Activated naive CD4-positive, alpha-beta T cell treated with anti-CD3 and anti-CD28 coated beads for 36 hours (primary cell): ENCODE results near the gene KRT77. TPM values are rescaled to one million over a fixed set of nuclear protein-coding genes. Genes with fewer than 3 reads are reported as not detected.
"Not testable (repeated sequence)": the region's sequence is repeated elsewhere in the genome, so short reads cannot be mapped to it uniquely, and the experiment has no call there.

Experiments
- CTCF ChIA-PET: fragments of 350-600 bp; sonication (Branson Sonifier 250); formaldehyde crosslinking; loops from one replicate; lab custom pipeline; 2021; ENCODE audit warnings: antibody characterized with exemption; lab: Charles Lee
- DNase-seq: peaks from one replicate; pipeline ENCODE4 v3.0.0-alpha.2; 2020
- H3K27ac Mint-ChIP-seq: one replicate; pipeline ENCODE4 v1.8.0; 2021; ENCODE audit warnings: mild to moderate bottlenecking, mixed read lengths
- H3K27me3 Mint-ChIP-seq: one replicate; pipeline ENCODE4 v1.8.0; 2021; ENCODE audit warnings: low read depth, mixed read lengths
- H3K36me3 Mint-ChIP-seq: one replicate; pipeline ENCODE4 v1.8.0; 2021; ENCODE audit warnings: low read depth, mixed read lengths
- H3K4me1 Mint-ChIP-seq: one replicate; pipeline ENCODE4 v1.8.0; 2021; ENCODE audit warnings: low read depth, mixed read lengths
- H3K4me3 Mint-ChIP-seq: one replicate; pipeline ENCODE4 v1.8.0; 2021; ENCODE audit warnings: mild to moderate bottlenecking, moderate library complexity, mixed read lengths
- H3K9me3 Mint-ChIP-seq: one replicate; pipeline ENCODE4 v1.8.0; 2021; ENCODE audit warnings: mixed read lengths
- intact Hi-C: fragments of 100-400 bp; cut with micrococcal nuclease; formaldehyde crosslinking; loops from one replicate; pipeline ENCODE4 v1.15.1; 2023
- total RNA-seq, 2 experiments: library from RNA; stranded (reverse); gene quantifications; one replicate each; pipeline ENCODE4 v1.2.3, GENCODE V29; 2021

KRT77 gene
- total RNA-seq, 2 experiments from 2014 or later: not detected

DNA sequence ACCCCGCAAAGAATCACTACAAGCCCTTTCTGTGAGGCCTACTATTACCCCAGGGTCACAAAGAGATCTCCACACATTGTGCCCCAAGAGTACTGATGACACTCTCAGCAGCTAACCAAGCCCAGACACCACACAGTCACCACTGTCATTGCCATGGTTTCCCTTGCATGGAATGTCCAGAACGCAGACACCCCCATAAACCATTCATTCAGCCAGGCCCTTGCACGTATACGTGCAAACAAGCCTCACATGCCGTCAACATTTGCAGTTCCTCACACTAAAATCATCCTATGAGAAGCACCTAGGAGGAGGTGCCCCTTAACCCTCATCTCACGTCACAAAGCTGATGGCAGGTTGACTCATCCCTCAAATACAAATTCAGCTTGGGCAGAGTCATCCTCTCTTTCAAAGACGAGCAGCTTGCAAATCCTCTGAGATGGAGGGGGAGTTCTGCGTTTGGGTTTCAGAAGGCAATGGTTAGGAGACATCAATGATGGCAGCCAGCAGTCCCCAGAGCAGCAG lies 17.1 kb upstream of the KRT77 start:
- no peaks in the 10 kb centered on the region for H3K27me3 Mint-ChIP-seq
- CTCF ChIA-PET: no interaction called here
- H3K4me3 Mint-ChIP-seq: no peak overlapping the region
- no peaks in the 10 kb centered on the region for H3K4me1 Mint-ChIP-seq
- H3K9me3 Mint-ChIP-seq: no peaks in the 10 kb centered on the region
- DNase-seq: no peak
- no peaks in the 10 kb centered on the region for H3K36me3 Mint-ChIP-seq
- no peak overlapping the region for H3K27ac Mint-ChIP-seq
- intact Hi-C loops: no loop called here

DNA sequence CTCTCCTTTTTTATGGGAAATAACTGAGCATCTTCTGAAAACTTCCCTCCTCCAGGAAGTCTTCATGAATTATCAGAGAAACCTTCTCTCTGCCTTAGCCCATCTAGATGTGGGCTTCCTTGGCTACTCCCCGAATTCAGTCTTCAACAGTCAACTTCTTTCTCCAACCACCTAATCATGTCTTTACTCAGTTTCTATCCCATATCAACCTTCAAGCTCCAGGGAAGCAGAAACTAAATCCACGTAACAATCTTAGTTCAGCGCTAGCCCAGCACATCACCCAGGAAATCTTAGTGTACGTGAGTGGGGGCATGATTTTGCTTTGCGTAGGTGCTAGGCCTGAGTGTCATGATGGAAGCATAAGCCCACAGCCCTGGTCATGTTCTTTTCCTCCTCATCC lies 12.7 kb upstream of the KRT77 start:
- Mint-ChIP-seq H3K4me3 (no peak overlapping the region), H3K27ac (no peak overlapping the region), H3K36me3 (no peaks in the 10 kb centered on the region), H3K27me3 (peaks cover 6% of the 10 kb centered on the region), H3K9me3 (no peaks in the 10 kb centered on the region), H3K4me1 (peaks cover 12% of the 10 kb centered on the region)
- CTCF ChIA-PET: no interaction called here
- intact Hi-C loops: no loop called here
- no peak for DNase-seq

DNA sequence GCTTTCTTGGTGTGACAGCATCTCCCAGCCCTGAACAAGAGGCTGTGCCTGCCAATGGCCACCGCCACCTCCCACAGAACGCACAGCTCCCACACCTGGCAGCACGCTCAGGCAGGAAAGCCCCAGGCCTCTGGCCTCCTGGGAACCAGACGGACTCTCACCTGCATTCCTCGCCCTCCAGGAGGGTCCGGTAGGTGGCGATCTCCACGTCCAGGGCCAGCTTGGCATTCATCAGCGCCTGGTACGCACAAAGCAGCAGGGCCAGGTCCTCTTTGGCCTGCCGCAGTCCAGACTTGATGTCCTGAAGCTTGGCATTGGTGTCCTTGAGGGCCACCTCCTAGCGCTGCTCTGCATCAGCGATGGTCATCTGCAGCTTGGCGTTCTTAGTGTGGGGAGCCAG lies 12.1 kb upstream of the KRT77 start:
- no peak overlapping the region for H3K27ac Mint-ChIP-seq
- CTCF ChIA-PET: interaction anchor here (0.8 kb wide), 1 partner anchor 164 kb away, joined by 4 read pairs; no protein-coding TSS in a partner anchor

DNA sequence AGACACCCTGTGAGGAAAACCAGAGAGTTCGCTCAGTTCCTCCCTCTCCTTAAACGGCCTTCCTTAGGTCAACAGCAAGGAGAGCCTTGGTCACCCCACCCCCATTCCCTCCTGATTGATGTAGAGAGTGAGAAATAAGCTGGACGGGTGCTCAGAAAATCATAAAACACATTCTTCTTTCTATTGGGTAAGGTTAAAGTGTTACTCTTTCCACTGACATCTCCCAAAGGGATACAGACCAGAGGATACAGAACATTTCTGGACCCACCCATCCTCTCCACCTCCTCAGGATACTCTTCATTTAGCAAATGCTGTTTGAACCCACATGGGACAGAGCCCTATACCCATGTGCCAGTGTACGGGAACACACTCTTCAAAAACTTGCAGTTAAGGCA lies 11.6 kb upstream of the KRT77 start:
- Mint-ChIP-seq H3K4me1 (peaks cover 12% of the 10 kb centered on the region), H3K27ac (no peak overlapping the region), H3K36me3 (no peaks in the 10 kb centered on the region), H3K4me3 (peak overlapping the region; percentile 41), H3K9me3 (no peaks in the 10 kb centered on the region), H3K27me3 (peaks cover 6% of the 10 kb centered on the region)
- CTCF ChIA-PET: interaction anchor here (0.8 to 1.3 kb wide), 2 partner anchors 156 to 165 kb away, joined by 3 to 4 read pairs; no protein-coding TSS in a partner anchor
- intact Hi-C loops: no loop called here
- no peak for DNase-seq

More for the DNA sequence above, 12.1 kb upstream of the KRT77 start:
- no peak overlapping the region for H3K4me3 Mint-ChIP-seq
- no peak for DNase-seq
- intact Hi-C loops: no loop called here
- no peaks in the 10 kb centered on the region for H3K36me3 Mint-ChIP-seq
- H3K27me3 Mint-ChIP-seq: peaks cover 6% of the 10 kb centered on the region
- no peaks in the 10 kb centered on the region for H3K9me3 Mint-ChIP-seq
- H3K4me1 Mint-ChIP-seq: peaks cover 12% of the 10 kb centered on the region

DNA sequence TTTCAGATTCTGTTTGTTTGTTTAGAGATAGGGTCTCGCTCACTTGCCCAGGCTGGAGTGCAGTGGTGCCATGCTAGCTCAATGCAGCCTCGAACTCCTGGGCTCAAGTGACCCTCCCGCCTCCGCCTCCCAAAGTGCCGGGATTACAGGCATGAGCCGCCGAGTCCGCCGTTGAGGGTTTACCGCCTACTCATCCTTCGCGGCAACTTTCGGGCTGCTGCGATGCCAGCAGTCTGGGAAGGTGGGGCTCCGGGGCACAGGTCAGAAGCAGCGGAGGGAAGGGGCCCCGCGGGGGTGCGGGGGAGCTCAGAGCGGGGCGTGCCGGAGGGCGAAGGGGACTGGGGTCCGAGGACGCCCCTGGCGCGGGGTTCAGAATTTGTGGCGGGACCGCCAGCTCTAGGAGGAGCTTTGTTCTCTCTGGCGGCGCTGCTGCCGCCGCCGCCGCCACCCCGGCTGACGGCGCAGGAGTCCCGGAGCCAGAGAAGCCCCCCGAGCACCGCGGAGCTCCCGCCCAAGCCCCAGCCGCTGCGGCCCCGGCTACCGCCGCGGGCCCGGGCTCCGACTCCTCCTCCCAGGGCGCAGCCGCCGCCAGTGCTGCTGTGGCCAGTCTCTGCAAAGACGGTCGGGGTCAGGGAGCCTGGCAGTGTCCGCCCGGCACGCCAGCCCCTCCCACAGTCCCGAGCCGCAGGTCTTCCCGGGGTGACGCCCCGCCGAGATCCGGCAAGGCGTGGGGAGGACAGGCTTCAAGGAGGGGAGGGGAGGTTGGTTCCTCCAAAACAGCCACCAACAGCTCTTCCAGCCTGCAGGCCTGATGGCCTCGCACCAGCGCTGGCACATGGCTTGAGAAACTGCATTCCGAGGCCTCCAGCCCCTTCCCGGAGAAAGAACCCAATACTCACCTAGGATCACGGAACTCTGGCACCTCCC lies 10.9 kb upstream of the KRT77 start:
- DNase-seq: peak; percentile 46
- intact Hi-C loops: no loop called here
- Mint-ChIP-seq H3K36me3 (no peaks in the 10 kb centered on the region), H3K27me3 (peaks cover 6% of the 10 kb centered on the region), H3K9me3 (no peaks in the 10 kb centered on the region), H3K4me1 (peaks cover 12% of the 10 kb centered on the region), H3K4me3 (peak overlapping the region; percentile 63), H3K27ac (no peak overlapping the region)
- CTCF ChIA-PET: interaction anchor here (0.6 to 1.3 kb wide), 4 partner anchors 13 to 1315 kb away, joined by 3 read pairs; no protein-coding TSS in a partner anchor

DNA sequence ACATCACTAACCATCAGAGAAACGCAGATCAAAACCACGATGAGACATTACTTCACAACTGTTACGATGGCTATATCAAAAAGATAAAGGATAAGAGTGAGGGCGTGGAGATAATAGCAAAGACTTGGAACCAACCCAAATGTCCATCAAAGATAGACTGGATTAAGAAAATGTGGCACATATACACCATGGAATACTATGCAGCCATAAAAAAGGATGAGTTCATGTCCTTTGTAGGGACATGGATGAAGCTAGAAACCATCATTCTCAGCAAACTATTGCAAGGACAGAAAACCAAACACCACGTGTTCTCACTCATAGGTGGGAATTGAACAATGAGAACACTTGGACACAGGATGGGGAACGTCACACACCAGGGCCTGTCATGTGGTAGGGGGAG lies 8.8 kb upstream of the KRT77 start:
- CTCF ChIA-PET, H3K9me3 Mint-ChIP-seq, intact Hi-C loops, H3K36me3 Mint-ChIP-seq, H3K4me3 Mint-ChIP-seq, H3K27ac Mint-ChIP-seq, DNase-seq, H3K27me3 Mint-ChIP-seq: not testable (repeated sequence)
- H3K4me1 Mint-ChIP-seq: peaks cover 26% of the 10 kb centered on the region

DNA sequence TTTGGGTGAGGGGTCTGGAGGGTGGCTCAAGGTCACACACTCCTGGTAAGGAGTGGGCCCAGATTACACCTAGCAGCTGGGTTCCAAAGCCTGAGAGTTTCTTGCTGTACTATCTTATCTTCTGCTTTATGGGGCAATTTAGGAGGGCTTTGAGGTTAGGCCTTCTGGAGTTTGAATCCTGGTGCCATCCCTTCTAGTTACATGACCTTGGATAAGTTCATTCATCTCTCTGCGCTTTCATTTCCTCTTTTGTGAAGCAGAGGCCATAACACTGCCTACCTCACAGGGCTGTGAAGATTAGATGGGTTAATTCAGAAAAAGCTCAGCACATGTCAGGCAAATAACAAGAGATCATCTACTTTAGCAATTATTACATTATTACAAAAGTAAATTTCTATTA lies 7.4 kb upstream of the KRT77 start:
- Mint-ChIP-seq H3K36me3 (no peaks in the 10 kb centered on the region), H3K9me3 (no peaks in the 10 kb centered on the region), H3K27me3 (peaks cover 6% of the 10 kb centered on the region), H3K4me1 (peaks cover 29% of the 10 kb centered on the region), H3K27ac (no peak overlapping the region), H3K4me3 (no peak overlapping the region)
- no peak for DNase-seq
- CTCF ChIA-PET: interaction anchor here (0.6 kb wide), 1 partner anchor 33 kb away, joined by 3 read pairs; no protein-coding TSS in a partner anchor
- intact Hi-C loops: no loop called here

DNA sequence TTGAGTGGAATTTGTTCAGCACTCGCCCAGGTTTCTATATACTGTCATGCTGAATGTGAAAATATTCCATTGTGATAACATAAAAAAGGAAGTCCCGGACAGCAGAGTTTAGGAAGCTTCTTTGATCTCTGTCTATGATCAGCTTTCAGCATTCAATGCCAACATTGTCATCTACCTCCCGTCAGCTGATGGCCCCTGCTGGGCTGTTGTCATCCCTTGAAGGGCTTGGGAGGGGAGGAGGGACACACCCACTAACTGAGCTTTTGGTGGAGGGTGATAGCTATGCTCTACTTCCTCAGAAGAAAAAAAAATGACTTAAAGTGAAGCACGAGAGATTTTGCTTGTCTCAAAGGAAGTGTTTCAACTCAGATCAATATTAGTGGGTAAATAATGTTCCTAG lies 4.7 kb upstream of the KRT77 start:
- CTCF ChIA-PET: interaction anchor here (0.5 to 1.9 kb wide), 2 partner anchors 172 to 201 kb away, joined by 3 to 8 read pairs; no protein-coding TSS in a partner anchor
- no peak for DNase-seq
- Mint-ChIP-seq H3K36me3 (no peaks in the 10 kb centered on the region), H3K9me3 (no peaks in the 10 kb centered on the region), H3K27ac (no peak overlapping the region), H3K4me1 (peaks cover 19% of the 10 kb centered on the region), H3K4me3 (no peak overlapping the region), H3K27me3 (no peaks in the 10 kb centered on the region)
- intact Hi-C loops: no loop called here

DNA sequence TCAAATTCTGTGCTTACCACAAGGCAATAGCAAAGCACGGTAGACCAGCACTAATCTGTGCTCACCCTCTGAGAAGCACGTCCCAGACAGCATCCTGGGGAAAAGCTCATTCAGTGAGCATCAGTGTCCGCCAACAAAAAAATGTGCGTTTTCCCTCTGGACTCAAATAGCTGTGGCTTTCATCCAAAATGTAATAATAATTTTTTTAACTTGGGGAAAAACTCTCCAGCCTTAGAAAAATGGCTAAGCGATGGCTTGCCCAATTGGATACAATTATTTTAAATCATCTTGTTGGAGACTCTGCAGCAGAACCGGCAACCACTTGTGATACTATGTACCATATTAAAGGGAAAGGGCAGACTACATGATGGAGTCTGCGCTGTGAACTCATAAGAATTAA lies 1.1 kb upstream of the KRT77 start:
- Mint-ChIP-seq H3K9me3 (no peaks in the 10 kb centered on the region), H3K4me3 (no peak overlapping the region), H3K36me3 (no peaks in the 10 kb centered on the region), H3K27me3 (no peaks in the 10 kb centered on the region), H3K4me1 (peaks cover 19% of the 10 kb centered on the region), H3K27ac (no peak overlapping the region)
- CTCF ChIA-PET: interaction anchor here (0.6 kb wide), 1 partner anchor 176 kb away, joined by 4 read pairs; no protein-coding TSS in a partner anchor
- intact Hi-C loops: no loop called here
- DNase-seq: no peak

DNA sequence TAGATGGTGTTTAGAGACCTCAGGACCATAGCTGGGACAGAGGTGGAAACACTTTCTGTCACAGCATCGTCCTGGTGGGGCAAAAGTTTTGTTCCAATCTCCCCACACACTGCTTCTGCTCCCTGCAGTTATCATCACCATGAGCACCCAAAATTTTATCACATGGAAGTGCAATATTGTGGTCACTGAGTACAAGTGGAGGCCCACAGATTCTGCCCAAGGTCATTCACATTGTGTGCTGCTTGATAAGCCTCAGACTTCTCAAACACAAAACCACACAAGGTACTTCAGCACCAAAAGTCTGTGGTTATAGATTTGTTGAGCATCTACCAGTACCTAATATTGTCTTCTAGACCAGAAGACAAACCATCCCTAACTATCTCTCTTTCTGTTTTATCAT lies 554 bp upstream of the KRT77 start:
- CTCF ChIA-PET: interaction anchor here (0.6 kb wide), 1 partner anchor 177 kb away, joined by 4 read pairs; no protein-coding TSS in a partner anchor
- Mint-ChIP-seq H3K27me3 (no peaks in the 10 kb centered on the region), H3K4me1 (peaks cover 19% of the 10 kb centered on the region), H3K36me3 (no peaks in the 10 kb centered on the region), H3K4me3 (no peak overlapping the region), H3K27ac (no peak overlapping the region), H3K9me3 (no peaks in the 10 kb centered on the region)
- intact Hi-C loops: no loop called here
- no peak for DNase-seq

DNA sequence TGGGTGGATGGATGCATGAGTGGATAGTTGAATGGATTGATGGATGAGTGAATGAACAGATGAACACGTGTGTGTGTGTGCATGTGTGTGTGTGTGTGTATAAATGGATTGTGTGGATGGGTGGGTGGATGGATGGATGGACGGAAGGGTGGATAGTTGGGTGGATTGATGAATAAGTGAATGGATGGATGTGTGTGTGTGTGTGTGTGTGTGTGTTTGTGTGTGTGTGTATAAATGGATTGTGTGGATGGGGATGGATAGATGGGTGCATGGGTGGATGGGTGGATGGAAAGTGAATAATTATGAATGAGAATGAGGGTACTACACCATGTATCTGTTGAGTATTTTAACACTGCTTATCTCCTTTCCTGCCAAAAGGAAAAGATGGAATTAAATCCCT lies 986 bp downstream of the KRT77 start:
- DNase-seq: no peak
- intact Hi-C loops: no loop called here
- H3K36me3 Mint-ChIP-seq: no peaks in the 10 kb centered on the region
- H3K27me3 Mint-ChIP-seq: no peaks in the 10 kb centered on the region
- no peak overlapping the region for H3K4me3 Mint-ChIP-seq
- H3K9me3 Mint-ChIP-seq: no peaks in the 10 kb centered on the region
- CTCF ChIA-PET: no interaction called here
- H3K4me1 Mint-ChIP-seq: peaks cover 5% of the 10 kb centered on the region
- no peak overlapping the region for H3K27ac Mint-ChIP-seq

DNA sequence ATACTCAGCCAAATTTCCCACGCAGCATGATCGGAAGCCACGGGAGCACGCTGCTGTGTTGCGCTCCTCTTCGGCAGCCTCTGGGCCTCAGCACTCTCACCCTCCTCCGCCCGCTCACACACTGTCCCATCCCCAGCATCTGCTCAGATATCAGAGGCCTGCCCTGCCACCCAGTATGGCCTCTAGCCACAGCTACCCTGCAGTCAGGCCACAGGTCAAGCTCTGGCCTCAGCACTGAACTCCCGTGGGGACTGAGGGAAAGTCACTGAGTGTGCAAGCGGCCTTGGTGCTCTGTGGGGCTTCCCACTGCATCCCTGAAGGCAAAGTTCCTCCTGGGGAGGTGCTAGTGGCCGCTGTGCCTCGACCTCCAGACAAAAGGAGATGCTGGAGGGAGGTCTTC lies 2.0 kb downstream of the KRT77 start:
- Mint-ChIP-seq H3K27me3 (no peaks in the 10 kb centered on the region), H3K4me1 (peaks cover 3% of the 10 kb centered on the region), H3K4me3 (no peak overlapping the region), H3K9me3 (no peaks in the 10 kb centered on the region), H3K36me3 (no peaks in the 10 kb centered on the region), H3K27ac (no peak overlapping the region)
- CTCF ChIA-PET: no interaction called here
- intact Hi-C loops: no loop called here
- no peak for DNase-seq
